ENCODE data around the gene TIMM17A.
"Not testable (repeated sequence)": the region's sequence is repeated elsewhere in the genome, so short reads cannot be mapped to it uniquely, and the experiment has no call there.

The TIMM17A gene

DNA sequence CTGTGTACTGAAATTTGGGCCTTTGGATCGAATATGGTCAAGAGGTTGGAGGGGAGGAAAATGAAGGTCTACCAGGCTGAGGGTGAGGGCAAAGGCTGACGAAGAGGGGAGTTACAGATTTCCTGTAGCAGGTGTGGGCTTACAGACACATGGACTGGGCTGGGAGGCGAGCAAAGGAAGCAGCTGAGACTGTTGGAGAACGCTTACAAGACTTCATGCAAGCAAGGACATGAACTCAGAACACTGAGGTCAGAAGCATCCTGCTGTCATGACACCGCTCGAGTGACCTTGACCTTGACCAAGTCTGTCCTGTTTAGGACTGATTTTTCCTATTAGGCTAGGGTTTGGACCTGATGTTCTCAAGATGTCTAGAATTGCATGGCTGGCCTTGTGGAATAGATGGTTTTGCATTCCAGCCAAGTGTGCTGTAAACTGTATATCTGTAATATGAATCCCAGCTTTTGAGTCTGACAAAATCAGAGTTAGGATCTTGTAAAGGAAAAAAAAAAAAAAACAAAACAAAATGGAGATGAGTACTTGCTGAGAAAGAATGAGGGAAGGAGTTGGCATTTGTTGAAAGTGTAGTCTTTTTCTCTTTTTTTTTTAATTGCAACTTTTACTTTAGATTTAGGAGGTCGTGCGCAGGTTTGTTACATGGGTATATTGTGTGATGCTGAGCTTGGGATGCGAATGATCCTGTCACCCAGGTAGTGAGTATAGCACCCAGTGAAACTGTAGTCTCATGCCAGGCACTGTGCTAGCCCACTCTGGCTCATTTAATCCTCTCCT, 60.9 kb downstream of the TIMM17A start:
- no peak for DNase-seq (ENCODE audit: low read depth)

DNA sequence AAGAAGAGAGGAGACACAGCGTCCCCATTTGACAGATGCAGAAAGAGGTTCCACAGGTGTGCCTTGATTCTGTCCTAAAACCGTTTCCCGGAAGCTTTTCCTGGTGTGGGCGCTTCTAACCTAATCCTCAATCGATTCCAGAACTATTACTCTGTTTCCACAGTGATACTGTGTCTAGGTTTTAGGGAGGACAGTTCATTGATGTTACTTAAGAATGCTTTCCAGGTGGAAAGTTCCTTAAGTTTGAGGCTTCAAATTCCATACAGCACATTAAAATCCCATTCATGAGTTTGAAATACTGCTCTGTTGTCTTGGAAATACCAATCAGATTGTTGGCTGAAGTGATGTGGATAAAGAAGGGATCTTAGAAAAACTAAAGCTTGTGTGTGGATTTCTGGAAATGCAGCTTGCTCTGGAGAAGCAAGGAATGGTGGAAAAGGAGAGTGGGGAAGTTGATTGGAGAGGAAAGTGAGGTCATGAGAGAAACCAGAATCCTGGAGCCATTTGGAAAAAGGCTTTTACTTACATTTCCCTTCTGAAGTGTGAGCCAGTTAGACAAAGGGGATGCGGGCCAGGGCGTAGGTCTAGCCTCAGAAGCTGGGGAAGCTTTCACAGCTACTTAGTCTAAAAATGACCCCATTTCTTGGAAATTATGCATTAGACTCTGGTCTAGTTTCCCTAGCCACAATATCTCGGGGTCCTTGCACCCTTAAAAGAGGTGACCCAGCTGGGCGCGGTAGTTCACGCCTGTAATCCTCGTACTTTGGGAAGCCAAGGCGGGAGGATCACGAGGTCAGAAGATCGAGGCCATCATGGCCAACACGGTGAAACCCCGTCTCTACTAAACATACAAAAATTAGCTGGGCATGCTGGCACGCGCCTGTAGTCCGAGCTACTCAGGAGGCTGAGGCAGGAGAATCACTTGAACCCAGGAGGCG, 61.8 kb downstream of the TIMM17A start:
- no peak for DNase-seq (ENCODE audit: low read depth)

DNA sequence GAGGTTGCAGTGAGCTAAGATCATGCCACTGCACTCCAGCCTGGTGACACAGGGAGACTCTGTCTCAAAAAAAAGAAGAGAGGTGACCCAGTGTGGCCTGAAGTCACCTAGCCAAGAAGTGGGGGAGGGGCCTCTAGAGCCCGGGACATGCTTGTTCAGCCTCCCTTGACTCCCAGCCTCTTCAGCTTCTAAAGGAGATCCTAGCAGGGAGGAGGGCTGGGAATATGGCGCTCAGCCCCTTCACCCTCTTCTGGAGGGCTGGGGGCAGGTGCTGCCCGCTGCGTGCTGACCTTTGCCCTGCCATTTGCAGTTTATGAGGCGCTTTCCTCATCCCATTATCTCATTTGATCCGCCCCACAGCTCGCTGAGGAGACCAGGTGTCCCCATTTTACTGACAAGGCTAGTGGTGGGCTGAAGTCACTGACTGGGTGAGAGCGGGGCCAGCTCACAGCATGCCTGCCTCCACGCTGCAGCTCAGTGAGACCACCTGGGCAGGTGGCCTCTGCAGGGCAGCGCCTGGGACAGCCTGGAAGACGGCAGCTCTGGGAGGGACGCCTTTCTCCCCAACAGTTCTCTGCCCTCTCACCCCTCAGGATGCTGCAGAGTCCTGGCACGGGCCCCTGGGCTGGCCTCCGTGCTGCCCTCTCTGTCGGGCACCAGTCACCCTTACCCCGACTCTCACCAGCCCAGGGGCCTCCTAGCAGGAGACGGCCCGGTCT, 62.6 kb downstream of the TIMM17A start:
- DNase-seq (ENCODE audit: low read depth) = no peak

DNA sequence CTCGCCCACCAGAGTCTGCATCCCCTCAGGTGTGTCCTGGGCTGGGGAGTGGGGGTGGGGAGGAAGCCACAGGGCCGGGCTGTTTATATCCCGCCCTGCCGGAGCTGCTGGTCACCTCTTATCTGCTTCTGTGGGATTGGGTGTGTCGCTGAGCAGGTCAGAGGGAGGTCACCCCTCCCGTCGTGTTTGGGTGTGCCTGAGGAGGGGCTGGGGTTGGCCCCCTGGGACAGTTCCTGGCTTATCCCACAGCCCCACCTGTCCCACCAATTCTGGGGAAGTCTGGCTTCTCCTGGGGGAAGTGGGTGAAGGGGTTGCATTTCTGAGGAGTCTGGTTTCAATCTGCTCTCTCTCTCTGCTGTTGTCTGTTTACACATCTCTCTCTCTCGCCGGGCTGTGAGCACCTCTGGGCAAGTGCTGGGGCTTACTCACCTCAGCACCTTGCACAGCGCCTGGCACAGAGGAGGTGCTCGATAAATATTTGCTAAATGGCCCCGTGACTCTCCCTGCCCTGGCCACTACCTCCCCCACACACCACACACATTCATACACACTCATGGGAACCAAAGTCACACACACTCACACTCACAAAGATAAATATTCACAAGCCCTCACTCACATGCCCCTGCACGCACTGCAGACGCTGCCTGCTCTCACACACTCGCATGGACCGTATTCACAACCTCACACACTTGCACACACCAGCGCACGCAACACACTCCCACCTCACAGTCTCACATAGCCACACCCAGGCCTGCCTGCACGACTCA, 63.3 kb downstream of the TIMM17A start:
- DNase-seq (ENCODE audit: low read depth) = no peak

DNA sequence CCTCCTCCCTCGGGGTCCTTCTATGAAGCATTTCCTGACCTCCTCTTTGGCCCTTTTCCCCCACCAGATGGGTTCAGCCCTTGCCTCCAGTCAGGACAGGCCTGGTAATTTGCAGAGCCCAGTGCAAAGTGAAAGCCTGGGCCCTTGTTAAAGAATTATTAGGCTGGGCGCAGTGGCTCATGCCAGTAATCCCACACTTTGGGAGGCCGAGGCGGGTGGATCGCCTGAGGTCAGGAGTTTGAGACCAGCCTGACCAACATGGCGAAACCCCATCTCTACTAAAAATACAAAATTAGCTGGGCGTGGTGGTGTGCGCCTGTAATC, 63.9 kb downstream of the TIMM17A start:
- DNase-seq (ENCODE audit: low read depth) = not testable (repeated sequence)

Data from activated T-cell treated with anti-CD3 and anti-CD28 coated beads for 1 hour (primary cell).